Ovary (tissue), 3 donors: ENCODE data around the gene TOP2A.

Source experiments
- CTCF ChIP-seq, 3 donors: fragments of 450-650 bp in 2 of 3; fragments of 200-600 bp in 1 of 3; IDR thresholded peaks; one replicate each; pipeline versions ENCODE4 v1.5.1 to v1.8.0; 2016 to 2022; ENCODE audit warnings: antibody characterized with exemption in 3 of 3, mild to moderate bottlenecking in 1 of 3
- POLR2A ChIP-seq: fragments of 450-650 bp; IDR thresholded peaks from one replicate; pipeline ENCODE4 v1.6.1; 2017; ENCODE audit warnings: antibody characterized with exemption, mild to moderate bottlenecking, moderate library complexity
- donor health status: DM: no; HTN: no; CAD: no.

GRCh38 chr17:40447148-40447644 is 29.5 kb upstream of the TOP2A start:
- TF ChIP-seq CTCF (IDR thresholded peaks at IDR 0.05) (peak in 1 of 3 donors; percentile 0), POLR2A (peak; percentile 37)
